Thyroid gland (tissue), 4 donors: ENCODE data around the gene ZNF618. TPM values are rescaled to one million over a fixed set of nuclear protein-coding genes. Genes with fewer than 3 reads are reported as not detected.

Experiments used
- DNase-seq, 2 donors: peaks; one replicate each; pipeline ENCODE4 v3.0.0-alpha.2; 2019
- H3K27ac ChIP-seq, 3 donors: fragments of 200-600 bp; sonication (generic); 1 replicate in 2 of 3; 2 replicates in 1 of 3; pipeline ENCODE4 v1.5.1; 2016 to 2019; ENCODE audit warnings: mild to moderate bottlenecking in 1 of 3, moderate library complexity in 1 of 3
- H3K27me3 ChIP-seq: fragments of 200-600 bp; sonication (generic); one replicate; pipeline ENCODE4 v1.5.1; 2019
- H3K36me3 ChIP-seq, 2 donors: fragments of 200-600 bp; sonication (generic); one replicate each; pipeline ENCODE4 v1.5.1; 2016 to 2019
- H3K4me1 ChIP-seq, 2 donors: fragments of 200-600 bp; sonication (generic); one replicate each; pipeline ENCODE4 v1.5.1; 2017 to 2019
- H3K4me3 ChIP-seq, 3 donors: fragments of 200-600 bp; sonication (generic); replicated peaks in 1 of 3; 1 replicate in 2 of 3; 2 replicates in 1 of 3; pipeline ENCODE4 v1.5.1; 2016; ENCODE audit warnings: mild to moderate bottlenecking in 1 of 3
- H3K9me3 ChIP-seq: fragments of 200-600 bp; sonication (generic); one replicate; pipeline ENCODE4 v1.5.1; 2017
- POLR2A ChIP-seq, 2 donors: fragments of 450-650 bp; IDR thresholded peaks; one replicate each; pipeline ENCODE4 v1.6.1; 2017; ENCODE audit warnings: antibody characterized with exemption in 2 of 2, mild to moderate bottlenecking in 2 of 2, moderate library complexity in 1 of 2
- WGBS, 2 donors: methylation state at CpG; one replicate each; pipeline ENCODE4 v1.1.5; 2017; 5-methylcytosine and 5-hydroxymethylcytosine counted together
- intact Hi-C: fragments of 100-400 bp; cut with DNase I; formaldehyde crosslinking; loops from one replicate; pipeline ENCODE4 v1.15.1; 2023
- total RNA-seq, 4 donors: library from RNA; depleted of rRNA; stranded (reverse); fragments of >200 nt; gene quantifications; one replicate each; pipeline ENCODE4 v1.2.3, GENCODE V29; 2016
- TF ChIP-seq, protein P1 (sequence below), 6 experiments: fragments of 200-600 bp in 3 of 6; fragments of 450-650 bp in 3 of 6; sonication (generic) in 3 of 6; IDR thresholded peaks; one replicate each; pipeline ENCODE4 v1.5.1; 2016 to 2019; ENCODE audit warnings: antibody characterized with exemption in 6 of 6, mild to moderate bottlenecking in 2 of 6, inconsistent platforms in 1 of 6, moderate library complexity in 1 of 6

The ZNF618 gene
- total RNA-seq, 4 donors from 2014 or later: 9.9 to 17.5 (median 15.5) TPM

- WGBS, 2 donors: 92 to 94% methylated on average over 9 to 10 of the region's 10 CpGs
- DNase-seq: no peak
- no peaks in the 10 kb centered on the region for H3K9me3 ChIP-seq
- H3K27me3 ChIP-seq: no peaks in the 10 kb centered on the region
- intact Hi-C loops: no loop called here
- no peaks in the 10 kb centered on the region for H3K36me3 ChIP-seq
- peaks cover 0 to 7% of the 10 kb centered on the region in 2 donors for H3K4me1 ChIP-seq
- H3K27ac ChIP-seq: no peak overlapping the region
- TF ChIP-seq, protein P1, sequence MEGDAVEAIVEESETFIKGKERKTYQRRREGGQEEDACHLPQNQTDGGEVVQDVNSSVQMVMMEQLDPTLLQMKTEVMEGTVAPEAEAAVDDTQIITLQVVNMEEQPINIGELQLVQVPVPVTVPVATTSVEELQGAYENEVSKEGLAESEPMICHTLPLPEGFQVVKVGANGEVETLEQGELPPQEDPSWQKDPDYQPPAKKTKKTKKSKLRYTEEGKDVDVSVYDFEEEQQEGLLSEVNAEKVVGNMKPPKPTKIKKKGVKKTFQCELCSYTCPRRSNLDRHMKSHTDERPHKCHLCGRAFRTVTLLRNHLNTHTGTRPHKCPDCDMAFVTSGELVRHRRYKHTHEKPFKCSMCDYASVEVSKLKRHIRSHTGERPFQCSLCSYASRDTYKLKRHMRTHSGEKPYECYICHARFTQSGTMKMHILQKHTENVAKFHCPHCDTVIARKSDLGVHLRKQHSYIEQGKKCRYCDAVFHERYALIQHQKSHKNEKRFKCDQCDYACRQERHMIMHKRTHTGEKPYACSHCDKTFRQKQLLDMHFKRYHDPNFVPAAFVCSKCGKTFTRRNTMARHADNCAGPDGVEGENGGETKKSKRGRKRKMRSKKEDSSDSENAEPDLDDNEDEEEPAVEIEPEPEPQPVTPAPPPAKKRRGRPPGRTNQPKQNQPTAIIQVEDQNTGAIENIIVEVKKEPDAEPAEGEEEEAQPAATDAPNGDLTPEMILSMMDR (IDR thresholded peaks at IDR 0.05): no peak
- TF ChIP-seq POLR2A (IDR thresholded peaks at IDR 0.05): no peak
- no peak overlapping the region for H3K4me3 ChIP-seq
Measured at GRCh38 chr9:113984639-113985380, 108.7 kb downstream of the ZNF618 start.

DNA sequence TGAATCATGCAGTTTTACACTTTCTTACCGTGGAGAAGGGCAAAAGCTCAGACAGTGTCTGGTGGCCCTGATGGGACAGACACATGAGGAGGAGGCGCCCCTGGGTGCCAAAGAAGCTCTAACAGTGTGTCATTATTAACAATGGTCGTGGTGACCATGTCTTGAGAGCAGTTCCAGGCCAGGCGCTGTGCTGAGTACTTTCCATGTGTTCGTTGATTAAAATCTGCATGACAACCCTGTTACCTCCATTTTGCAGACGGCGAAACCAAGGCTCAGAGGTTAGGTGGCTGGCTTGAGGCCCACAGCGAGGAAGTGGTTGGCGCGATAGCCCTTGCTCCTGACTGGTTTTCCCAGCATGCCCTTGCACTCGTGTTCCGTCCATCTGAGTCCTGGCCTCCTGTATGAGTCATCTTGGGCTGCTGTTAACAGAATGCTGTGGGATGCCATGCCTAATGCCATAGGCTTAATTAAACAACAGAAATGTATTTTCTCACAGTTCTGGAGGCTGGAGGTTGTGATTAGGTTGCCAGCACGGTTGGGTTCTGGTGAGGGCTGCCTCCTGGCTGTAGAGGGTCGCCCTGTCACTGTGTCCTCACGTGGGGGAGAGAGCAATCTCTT lies 110.0 kb downstream of the ZNF618 start:
- intact Hi-C loops: no loop called here

GRCh38 chr9:113986931-113987330 lies 110.8 kb downstream of the ZNF618 start:
- Histone ChIP-seq H3K27me3 (no peaks in the 10 kb centered on the region), H3K4me1 (peaks cover 8 to 22% of the 10 kb centered on the region in 2 donors), H3K4me3 (no peak overlapping the region), H3K27ac (no peak overlapping the region), H3K9me3 (no peaks in the 10 kb centered on the region), H3K36me3 (no peaks in the 10 kb centered on the region)
- no peak for DNase-seq
- no peak for TF ChIP-seq POLR2A (IDR thresholded peaks at IDR 0.05)
- TF ChIP-seq, protein P1 (IDR thresholded peaks at IDR 0.05): no peak
- intact Hi-C loops: no loop called here
- WGBS, 2 donors: 100% methylated on average over 1 of the region's 1 CpG

More for the DNA sequence above, 110.0 kb downstream of the ZNF618 start:
- no peak overlapping the region for H3K4me3 ChIP-seq
- 89 to 95% methylated on average over 14 to 15 of the region's 15 CpGs for WGBS, 2 donors
- no peak for DNase-seq
- TF ChIP-seq, protein P1 (IDR thresholded peaks at IDR 0.05): no peak
- no peak for TF ChIP-seq POLR2A (IDR thresholded peaks at IDR 0.05)
- peaks cover 4 to 15% of the 10 kb centered on the region in 2 donors for H3K4me1 ChIP-seq
- no peaks in the 10 kb centered on the region for H3K27me3 ChIP-seq
- H3K27ac ChIP-seq: no peak overlapping the region
- no peaks in the 10 kb centered on the region for H3K9me3 ChIP-seq
- H3K36me3 ChIP-seq: no peaks in the 10 kb centered on the region

DNA sequence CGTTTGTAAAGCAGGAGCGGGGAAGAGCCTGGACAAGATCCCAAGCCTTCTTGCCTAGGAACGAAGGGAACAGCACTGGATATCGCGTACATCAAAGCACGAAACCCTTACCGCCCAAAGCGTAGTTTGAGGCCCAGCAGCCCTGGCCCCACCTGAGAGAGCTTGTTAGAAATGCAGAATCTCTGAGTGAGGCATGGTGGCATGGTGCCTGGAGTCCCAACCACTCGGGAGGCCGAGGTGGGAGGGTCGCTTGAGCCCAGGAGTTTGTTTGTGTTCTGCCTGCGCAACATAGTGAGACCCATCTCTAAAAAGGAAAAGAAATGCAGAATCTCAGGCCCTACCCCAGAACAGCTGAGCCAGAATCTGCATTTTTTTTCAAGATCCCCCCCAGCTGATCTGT lies 111.4 kb downstream of the ZNF618 start:
- intact Hi-C loops: no loop called here
- TF ChIP-seq POLR2A (IDR thresholded peaks at IDR 0.05): no peak
- TF ChIP-seq, protein P1 (IDR thresholded peaks at IDR 0.05): no peak
- Histone ChIP-seq H3K4me3 (no peak overlapping the region), H3K36me3 (no peaks in the 10 kb centered on the region), H3K9me3 (no peaks in the 10 kb centered on the region), H3K4me1 (peaks cover 14 to 28% of the 10 kb centered on the region in 2 donors), H3K27ac (no peak overlapping the region), H3K27me3 (no peaks in the 10 kb centered on the region)
- no peak for DNase-seq
- WGBS, 2 donors: 87 to 93% methylated on average over 12 of the region's 12 CpGs

GRCh38 chr9:113988385-113989016 lies 112.4 kb downstream of the ZNF618 start:
- whole genome bisulfite sequencing, 2 donors: 95 to 97% methylated on average over 22 to 23 of the region's 23 CpGs
- H3K27ac ChIP-seq: no peak overlapping the region
- intact Hi-C loops: no loop called here

More at GRCh38 chr9:113988385-113989016, 112.4 kb downstream of the ZNF618 start:
- Histone ChIP-seq H3K27me3 (no peaks in the 10 kb centered on the region), H3K4me3 (no peak overlapping the region), H3K36me3 (no peaks in the 10 kb centered on the region), H3K4me1 (peaks cover 23 to 38% of the 10 kb centered on the region in 2 donors), H3K9me3 (no peaks in the 10 kb centered on the region)
- DNase-seq: no peak
- TF ChIP-seq POLR2A (IDR thresholded peaks at IDR 0.05): no peak
- TF ChIP-seq, protein P1 (IDR thresholded peaks at IDR 0.05): no peak
